ENCODE results near the gene PLXNC1. TPM values are rescaled to one million over a fixed set of nuclear protein-coding genes. Genes with fewer than 3 reads are reported as not detected.

PLXNC1 gene
- total RNA-seq, 5 donors from 2014 or later (not counting 1 experiment from before 2014, with no cell fraction given), result 12.9 to 23.9 (median 19.2) TPM

DNA sequence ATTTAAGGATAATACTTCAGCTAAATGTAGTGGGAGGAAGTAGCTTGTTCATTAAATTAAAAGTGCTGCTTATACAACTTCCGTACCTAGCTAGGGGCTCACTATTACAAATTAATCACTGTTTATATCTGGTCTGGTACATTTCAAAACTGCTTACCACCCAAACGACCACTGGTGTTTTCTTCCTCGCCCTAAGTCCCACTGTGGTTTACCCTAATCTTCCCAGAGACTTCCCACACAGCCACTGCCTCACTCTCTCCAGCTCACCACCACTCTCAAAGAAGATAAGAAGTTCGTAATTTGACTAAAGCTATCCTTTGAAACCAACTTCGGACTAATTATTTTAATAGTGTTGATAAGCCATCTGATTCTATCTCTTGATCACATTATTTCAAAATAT, 62.6 kb downstream of the PLXNC1 start:
- CTCF ChIA-PET, result no interaction called here
- POLR2A ChIA-PET, result no interaction called here
- Histone ChIP-seq H3K4me3 (ENCODE audit: control insufficient read depth in 1 of 2, extremely low read depth in 1 of 2, low read length in 1 of 2) (no peak overlapping the region), H3K4me1 (ENCODE audit: control insufficient read depth in 1 of 2, extremely low read depth in 1 of 2, insufficient read depth in 2 of 2, low read length in 2 of 2) (peaks cover 10 to 26% of the 10 kb centered on the region in 2 experiments), H3K27ac (ENCODE audit: low read length) (no peak overlapping the region), H3K9me3 (no peaks in the 10 kb centered on the region), H3K27me3 (replicated peaks in 1 of 2; ENCODE audit: control insufficient read depth in 2 of 2, extremely low read depth in 1 of 2, insufficient read depth in 2 of 2, low read length in 1 of 2) (no peaks in the 10 kb centered on the region), H3K36me3 (ENCODE audit: control insufficient read depth in 2 of 2, extremely low read depth in 1 of 2, insufficient read depth in 1 of 2, low read length in 1 of 2) (no peaks in the 10 kb centered on the region)
- Mint-ChIP-seq H3K27ac (no peak overlapping the region), H3K36me3 (peaks cover 12% of the 10 kb centered on the region), H3K9me3 (no peaks in the 10 kb centered on the region), H3K4me1 (peaks cover 31 to 38% (median 34%) of the 10 kb centered on the region in 3 donors), H3K27me3 (no peaks in the 10 kb centered on the region), H3K4me3 (no peak overlapping the region)
- DNase-seq (no peak), ATAC-seq (replicated peaks in 1 of 4) (no peak)
- WGBS (ENCODE audit: insufficient coverage), result 21% methylated on average over 2 of the region's 5 CpGs

DNA sequence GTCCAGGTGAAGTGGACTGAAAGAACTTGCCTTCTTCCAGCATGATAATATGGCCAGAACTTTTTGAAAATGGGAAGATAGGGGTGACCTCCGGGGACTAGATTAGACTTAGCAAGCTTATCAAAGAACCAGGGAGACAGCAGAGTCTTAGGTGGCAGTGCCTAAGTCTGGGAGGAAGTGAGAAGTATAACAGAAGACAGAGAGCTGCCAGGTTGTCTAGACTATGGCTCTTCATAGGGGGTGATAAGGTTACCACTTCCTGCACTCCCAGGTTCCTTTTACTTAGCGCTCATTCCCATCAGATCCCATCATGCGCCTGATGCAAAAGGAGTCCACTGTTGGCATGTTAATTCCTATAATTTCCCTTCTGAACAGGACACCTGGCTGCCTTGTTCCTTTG, 69.9 kb downstream of the PLXNC1 start:
- Mint-ChIP-seq H3K9me3 (no peaks in the 10 kb centered on the region), H3K4me3 (no peak overlapping the region), H3K27ac (no peak overlapping the region), H3K27me3 (no peaks in the 10 kb centered on the region), H3K4me1 (peaks cover 0 to 8% (median 0%) of the 10 kb centered on the region in 3 donors), H3K36me3 (peaks cover 32% of the 10 kb centered on the region)
- no peaks in the 10 kb centered on the region for H3K27me3 ChIP-seq (replicated peaks in 1 of 2; ENCODE audit: control insufficient read depth in 2 of 2, extremely low read depth in 1 of 2, insufficient read depth in 2 of 2, low read length in 1 of 2)
- H3K4me1 ChIP-seq (ENCODE audit: control insufficient read depth in 1 of 2, extremely low read depth in 1 of 2, insufficient read depth in 2 of 2, low read length in 2 of 2), result no peaks in the 10 kb centered on the region
- H3K27ac ChIP-seq (ENCODE audit: low read length), result no peak overlapping the region
- WGBS (ENCODE audit: insufficient coverage), result 100% methylated on average over 1 of the region's 3 CpGs
- ChIA-PET POLR2A (no interaction called here), CTCF (no interaction called here)
- ATAC-seq (replicated peaks in 1 of 4), result no peak
- no peaks in the 10 kb centered on the region for H3K9me3 ChIP-seq
- no peak for DNase-seq
- no peak overlapping the region for H3K4me3 ChIP-seq (ENCODE audit: control insufficient read depth in 1 of 2, extremely low read depth in 1 of 2, low read length in 1 of 2)
- H3K36me3 ChIP-seq (ENCODE audit: control insufficient read depth in 2 of 2, extremely low read depth in 1 of 2, insufficient read depth in 1 of 2, low read length in 1 of 2), result peaks cover 0 to 5% of the 10 kb centered on the region in 2 donors

DNA sequence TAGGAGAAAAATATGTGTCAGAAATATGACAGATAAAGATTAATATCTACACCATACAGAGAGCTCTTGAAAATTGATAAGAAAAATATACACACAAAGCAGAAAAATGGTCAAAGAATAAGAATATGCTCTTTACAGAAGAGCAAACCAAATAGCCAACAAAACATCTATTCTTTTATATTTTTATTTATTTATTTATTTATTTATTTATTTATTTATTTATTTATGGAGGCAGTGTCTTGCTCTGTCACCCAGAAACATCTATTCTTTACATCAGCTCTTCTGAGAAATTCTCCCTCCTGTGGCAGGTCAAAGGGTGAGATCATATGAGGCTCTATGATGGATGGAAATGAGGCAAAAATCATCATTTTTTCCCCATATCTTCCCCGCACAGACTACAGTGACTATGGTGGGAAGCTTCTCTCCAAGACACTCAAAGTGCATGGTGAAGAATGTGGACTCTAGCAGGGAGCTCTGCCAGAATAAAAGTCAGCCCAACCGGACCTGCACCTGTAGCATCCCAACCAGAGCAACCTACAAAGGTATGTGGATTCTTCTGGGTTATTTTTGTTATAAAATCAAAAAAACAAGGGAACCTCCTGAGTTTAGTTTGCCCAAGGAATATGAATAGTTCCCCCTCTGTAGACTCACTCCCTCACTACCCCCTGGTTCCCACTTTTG, 71.4 kb downstream of the PLXNC1 start:
- WGBS (ENCODE audit: insufficient coverage), result no CpG with 5 or more reads among the region's 2 CpGs
- Mint-ChIP-seq H3K36me3 (peaks cover 40% of the 10 kb centered on the region), H3K4me1 (peaks cover 0 to 6% (median 0%) of the 10 kb centered on the region in 3 donors), H3K27ac (no peak overlapping the region), H3K27me3 (no peaks in the 10 kb centered on the region), H3K9me3 (no peaks in the 10 kb centered on the region), H3K4me3 (no peak overlapping the region)
- no peaks in the 10 kb centered on the region for H3K27me3 ChIP-seq (replicated peaks in 1 of 2; ENCODE audit: control insufficient read depth in 2 of 2, extremely low read depth in 1 of 2, insufficient read depth in 2 of 2, low read length in 1 of 2)
- H3K4me1 ChIP-seq (ENCODE audit: control insufficient read depth in 1 of 2, extremely low read depth in 1 of 2, insufficient read depth in 2 of 2, low read length in 2 of 2), result no peaks in the 10 kb centered on the region
- H3K27ac ChIP-seq (ENCODE audit: low read length), result no peak overlapping the region
- no peaks in the 10 kb centered on the region for H3K9me3 ChIP-seq
- ATAC-seq (replicated peaks in 1 of 4) (no peak), DNase-seq (no peak)
- ChIA-PET CTCF (no interaction called here), POLR2A (no interaction called here)
- H3K36me3 ChIP-seq (ENCODE audit: control insufficient read depth in 2 of 2, extremely low read depth in 1 of 2, insufficient read depth in 1 of 2, low read length in 1 of 2), result peaks cover 0 to 7% of the 10 kb centered on the region in 2 donors
- no peak overlapping the region for H3K4me3 ChIP-seq (ENCODE audit: control insufficient read depth in 1 of 2, extremely low read depth in 1 of 2, low read length in 1 of 2)

DNA sequence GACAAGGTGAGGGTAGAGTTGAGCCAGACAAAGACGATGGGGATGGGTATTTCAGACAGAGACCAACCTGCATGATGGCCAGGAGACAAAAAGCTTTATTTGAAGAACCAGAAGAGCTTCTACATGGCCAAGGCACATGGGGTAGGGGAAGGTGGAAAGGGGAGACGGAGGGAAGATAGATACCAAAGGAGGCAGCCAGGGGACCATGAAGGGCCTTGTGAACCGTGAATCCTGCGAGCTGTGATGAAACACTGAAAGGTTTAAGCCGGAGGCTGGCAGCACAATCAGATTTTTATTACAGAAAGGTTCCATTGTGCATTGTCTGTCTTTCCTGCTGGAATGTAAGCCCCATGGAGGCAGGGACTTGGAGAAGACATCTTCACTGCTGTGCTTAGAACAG, 72.4 kb downstream of the PLXNC1 start:
- no peaks in the 10 kb centered on the region for H3K27me3 ChIP-seq (replicated peaks in 1 of 2; ENCODE audit: control insufficient read depth in 2 of 2, extremely low read depth in 1 of 2, insufficient read depth in 2 of 2, low read length in 1 of 2)
- no peaks in the 10 kb centered on the region for H3K4me1 ChIP-seq (ENCODE audit: control insufficient read depth in 1 of 2, extremely low read depth in 1 of 2, insufficient read depth in 2 of 2, low read length in 2 of 2)
- no peaks in the 10 kb centered on the region for H3K9me3 ChIP-seq
- peaks cover 0 to 6% (median 0%) of the 10 kb centered on the region in 3 donors for H3K4me1 Mint-ChIP-seq
- no peaks in the 10 kb centered on the region for H3K9me3 Mint-ChIP-seq
- H3K36me3 ChIP-seq (ENCODE audit: control insufficient read depth in 2 of 2, extremely low read depth in 1 of 2, insufficient read depth in 1 of 2, low read length in 1 of 2), result peaks cover 0 to 11% of the 10 kb centered on the region in 2 donors
- H3K4me3 ChIP-seq (ENCODE audit: control insufficient read depth in 1 of 2, extremely low read depth in 1 of 2, low read length in 1 of 2), result no peak overlapping the region
- H3K27ac ChIP-seq (ENCODE audit: low read length), result no peak overlapping the region
- POLR2A ChIA-PET, result no interaction called here
- CTCF ChIA-PET, result no interaction called here
- ATAC-seq (replicated peaks in 1 of 4) (no peak), DNase-seq (no peak)
- H3K27ac Mint-ChIP-seq, result no peak overlapping the region
- H3K36me3 Mint-ChIP-seq, result peaks cover 46% of the 10 kb centered on the region
- 96% methylated on average over 4 of the region's 5 CpGs for WGBS (ENCODE audit: insufficient coverage)
- H3K27me3 Mint-ChIP-seq, result no peaks in the 10 kb centered on the region
- H3K4me3 Mint-ChIP-seq, result no peak overlapping the region

DNA sequence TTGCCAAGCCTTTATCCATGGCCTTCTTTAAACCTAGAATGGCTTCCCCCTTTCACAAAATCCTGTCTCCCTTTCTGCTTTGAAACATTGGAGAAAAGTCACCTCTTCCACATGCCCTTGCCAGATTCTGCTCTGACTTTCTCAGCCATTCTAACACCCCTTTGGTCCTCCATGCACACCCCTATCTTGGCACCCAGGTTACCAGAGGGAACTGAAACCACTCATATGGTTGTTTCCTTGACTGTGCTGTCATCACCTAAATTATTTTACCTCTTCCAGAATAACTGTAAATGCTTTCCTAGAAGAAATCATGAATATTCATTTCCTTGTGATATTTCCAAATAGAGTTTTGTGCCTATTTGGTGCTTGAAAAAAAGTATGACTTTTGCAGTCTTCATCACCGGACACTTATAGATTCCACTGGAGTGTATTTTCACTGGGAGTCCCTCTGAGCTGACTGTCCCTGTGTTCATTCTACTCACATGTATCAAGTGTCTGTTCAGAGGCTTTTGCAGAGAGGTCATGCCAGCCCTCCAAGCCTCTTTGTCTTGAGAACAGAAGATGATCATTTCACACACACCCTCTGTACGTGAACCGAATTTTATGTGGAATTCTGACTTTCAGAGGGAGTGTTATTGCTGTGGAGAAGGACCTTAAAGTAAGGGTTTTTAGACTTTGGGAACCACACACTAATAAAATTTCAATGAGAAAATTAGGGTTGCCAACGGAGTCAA, 74.1 kb downstream of the PLXNC1 start:
- Mint-ChIP-seq H3K36me3 (peaks cover 60% of the 10 kb centered on the region), H3K4me3 (no peak overlapping the region), H3K27ac (no peak overlapping the region), H3K27me3 (no peaks in the 10 kb centered on the region), H3K9me3 (no peaks in the 10 kb centered on the region), H3K4me1 (peaks cover 0 to 6% (median 0%) of the 10 kb centered on the region in 3 donors)
- Histone ChIP-seq H3K27me3 (replicated peaks in 1 of 2; ENCODE audit: control insufficient read depth in 2 of 2, extremely low read depth in 1 of 2, insufficient read depth in 2 of 2, low read length in 1 of 2) (no peaks in the 10 kb centered on the region), H3K4me3 (ENCODE audit: control insufficient read depth in 1 of 2, extremely low read depth in 1 of 2, low read length in 1 of 2) (no peak overlapping the region), H3K4me1 (ENCODE audit: control insufficient read depth in 1 of 2, extremely low read depth in 1 of 2, insufficient read depth in 2 of 2, low read length in 2 of 2) (no peaks in the 10 kb centered on the region), H3K36me3 (ENCODE audit: control insufficient read depth in 2 of 2, extremely low read depth in 1 of 2, insufficient read depth in 1 of 2, low read length in 1 of 2) (peaks cover 0 to 14% of the 10 kb centered on the region in 2 donors), H3K9me3 (no peaks in the 10 kb centered on the region), H3K27ac (ENCODE audit: low read length) (no peak overlapping the region)
- ATAC-seq (replicated peaks in 1 of 4), result no peak
- ChIA-PET CTCF (no interaction called here), POLR2A (no interaction called here)
- WGBS (ENCODE audit: insufficient coverage), result no CpG with 5 or more reads among the region's 4 CpGs
- DNase-seq, result no peak

DNA sequence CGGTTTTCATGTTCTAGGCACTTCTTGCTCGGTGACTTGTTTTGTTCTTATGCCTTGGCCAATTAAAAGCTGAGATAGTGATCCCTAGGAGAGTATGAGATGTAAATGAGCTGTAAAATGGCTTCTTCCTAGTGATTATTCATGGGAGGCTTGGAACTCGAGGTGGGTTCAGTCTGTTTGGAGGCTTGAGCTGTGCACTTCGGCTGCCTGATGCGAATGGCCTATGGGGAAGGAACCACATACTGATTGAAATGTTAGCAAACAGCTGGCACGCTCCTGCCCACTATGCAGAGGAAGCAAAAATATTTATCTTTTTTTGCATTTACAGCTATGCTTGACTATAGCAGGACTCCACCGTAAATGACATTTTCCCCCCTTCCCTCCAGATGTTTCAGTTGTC, 75.5 kb downstream of the PLXNC1 start:
- Histone ChIP-seq H3K4me3 (ENCODE audit: control insufficient read depth in 1 of 2, extremely low read depth in 1 of 2, low read length in 1 of 2) (no peak overlapping the region), H3K9me3 (no peaks in the 10 kb centered on the region), H3K27me3 (replicated peaks in 1 of 2; ENCODE audit: control insufficient read depth in 2 of 2, extremely low read depth in 1 of 2, insufficient read depth in 2 of 2, low read length in 1 of 2) (no peaks in the 10 kb centered on the region), H3K4me1 (ENCODE audit: control insufficient read depth in 1 of 2, extremely low read depth in 1 of 2, insufficient read depth in 2 of 2, low read length in 2 of 2) (no peaks in the 10 kb centered on the region), H3K36me3 (ENCODE audit: control insufficient read depth in 2 of 2, extremely low read depth in 1 of 2, insufficient read depth in 1 of 2, low read length in 1 of 2) (peaks cover 0 to 14% of the 10 kb centered on the region in 2 donors), H3K27ac (ENCODE audit: low read length) (no peak overlapping the region)
- Mint-ChIP-seq H3K4me1 (peaks cover 0 to 6% (median 0%) of the 10 kb centered on the region in 3 donors), H3K27ac (no peak overlapping the region), H3K9me3 (no peaks in the 10 kb centered on the region), H3K27me3 (no peaks in the 10 kb centered on the region), H3K4me3 (no peak overlapping the region), H3K36me3 (peaks cover 73% of the 10 kb centered on the region)
- DNase-seq (no peak), ATAC-seq (replicated peaks in 1 of 4) (no peak)
- ChIA-PET POLR2A (no interaction called here), CTCF (interaction anchor here in 1 of 2 donors (0.6 kb wide), 1 partner anchor 86 kb away, joined by 3 read pairs; no protein-coding TSS in a partner anchor)
- WGBS (ENCODE audit: insufficient coverage), result 93% methylated on average over 6 of the region's 7 CpGs
